GM12872 (cell line): ENCODE measurements around the gene NLRP1.

Experiments
- CTCF ChIP-seq: IDR thresholded peaks from 3 replicates; pipeline ENCODE4 v1.5.1; 2011; ENCODE audit warnings: low read depth, mild to moderate bottlenecking, low read length, moderate library complexity; ENCODE audit not compliant: insufficient read depth

The NLRP1 gene

GRCh38 chr17:5478992-5479391, 105.3 kb downstream of the NLRP1 start:
- TF ChIP-seq CTCF = no peak

GRCh38 chr17:5473906-5474305, 110.4 kb downstream of the NLRP1 start:
- no peak for TF ChIP-seq CTCF

DNA sequence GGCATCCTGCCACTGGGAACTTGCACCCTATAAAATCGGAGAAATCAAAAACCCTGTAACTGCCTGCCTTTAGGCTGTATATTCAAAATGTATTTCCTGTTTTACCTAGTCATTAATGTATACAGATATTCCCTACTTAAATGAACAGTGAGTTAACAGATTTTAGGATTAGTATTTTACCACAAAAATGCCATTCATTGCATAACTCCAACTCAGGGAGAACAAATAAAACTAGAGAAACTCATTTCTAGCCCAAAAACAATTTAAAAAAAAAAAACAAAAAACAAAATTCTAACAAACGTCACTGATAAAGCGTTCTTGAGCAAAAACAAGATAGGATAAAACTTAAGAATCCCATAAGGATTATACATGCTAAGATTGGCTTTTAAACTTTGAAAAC, 111.8 kb downstream of the NLRP1 start:
- TF ChIP-seq CTCF = no peak

GRCh38 chr17:5468075-5468473, 116.2 kb downstream of the NLRP1 start:
- no peak for TF ChIP-seq CTCF

GRCh38 chr17:5467416-5467815, 116.9 kb downstream of the NLRP1 start:
- TF ChIP-seq CTCF = no peak

DNA sequence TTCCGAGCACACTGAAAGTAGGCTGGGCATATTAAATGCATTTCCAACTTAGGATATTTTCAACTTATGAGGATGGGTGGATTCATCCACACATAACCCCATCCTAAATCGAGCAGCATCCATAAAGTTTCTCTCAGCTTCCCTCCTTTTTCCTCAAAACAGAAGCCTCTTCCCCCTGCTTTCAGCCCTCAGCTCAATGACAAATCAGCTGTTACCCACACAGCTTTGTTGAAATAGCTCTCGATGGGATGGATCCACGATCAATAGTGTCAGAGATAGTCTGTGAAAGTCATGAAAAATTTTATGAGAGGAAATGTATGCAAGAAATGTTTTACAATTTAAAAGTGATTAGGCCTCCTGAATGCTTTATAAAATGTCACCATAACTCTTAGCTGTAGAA, 118.0 kb downstream of the NLRP1 start:
- TF ChIP-seq CTCF = no peak

GRCh38 chr17:5464717-5465507, 119.4 kb downstream of the NLRP1 start:
- TF ChIP-seq CTCF = no peak
